ENCODE data around the gene WDR37. TPM values are rescaled to one million over a fixed set of nuclear protein-coding genes. Genes with fewer than 3 reads are reported as not detected.

The WDR37 gene
- total and polyA plus RNA-seq, 9 of the 15 experiments (the other 6 are each of a cell fraction or from before 2014, with no cell fraction given), result 2.3 to 11.6 (median 6.7) TPM

DNA sequence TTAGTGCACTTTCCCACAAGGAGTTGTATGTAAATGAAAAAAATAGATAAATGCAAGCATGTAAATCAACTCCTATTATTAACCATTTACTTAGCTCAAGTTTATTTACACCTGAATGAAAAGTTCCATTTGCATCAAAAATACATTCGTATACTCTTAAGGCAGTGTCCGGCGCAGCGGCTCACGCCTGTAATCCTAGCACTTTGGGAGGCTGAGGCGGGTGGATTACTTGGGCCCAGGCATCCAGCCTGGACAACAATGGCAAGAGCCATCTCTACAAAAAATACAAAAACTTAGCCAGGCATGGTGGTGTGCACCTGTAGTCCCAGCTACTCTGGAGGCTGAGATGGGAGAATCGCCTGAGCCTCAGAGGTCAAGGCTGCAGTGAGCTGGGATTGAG, 26.3 kb upstream of the WDR37 start:
- FAIRE-seq, result no peak
- TF ChIP-seq HDAC6 (IDR thresholded peaks at IDR 0.05; ENCODE audit: low read depth, low read length), result no peak
- TF ChIP-seq HCFC1 (IDR thresholded peaks at IDR 0.05; ENCODE audit: low read depth, low read length), result no peak
- TF ChIP-seq NFE2L1 (tag; IDR thresholded peaks at IDR 0.05; ENCODE audit: borderline replicate concordance, low read depth), result no peak
- TF ChIP-seq, protein P1, sequence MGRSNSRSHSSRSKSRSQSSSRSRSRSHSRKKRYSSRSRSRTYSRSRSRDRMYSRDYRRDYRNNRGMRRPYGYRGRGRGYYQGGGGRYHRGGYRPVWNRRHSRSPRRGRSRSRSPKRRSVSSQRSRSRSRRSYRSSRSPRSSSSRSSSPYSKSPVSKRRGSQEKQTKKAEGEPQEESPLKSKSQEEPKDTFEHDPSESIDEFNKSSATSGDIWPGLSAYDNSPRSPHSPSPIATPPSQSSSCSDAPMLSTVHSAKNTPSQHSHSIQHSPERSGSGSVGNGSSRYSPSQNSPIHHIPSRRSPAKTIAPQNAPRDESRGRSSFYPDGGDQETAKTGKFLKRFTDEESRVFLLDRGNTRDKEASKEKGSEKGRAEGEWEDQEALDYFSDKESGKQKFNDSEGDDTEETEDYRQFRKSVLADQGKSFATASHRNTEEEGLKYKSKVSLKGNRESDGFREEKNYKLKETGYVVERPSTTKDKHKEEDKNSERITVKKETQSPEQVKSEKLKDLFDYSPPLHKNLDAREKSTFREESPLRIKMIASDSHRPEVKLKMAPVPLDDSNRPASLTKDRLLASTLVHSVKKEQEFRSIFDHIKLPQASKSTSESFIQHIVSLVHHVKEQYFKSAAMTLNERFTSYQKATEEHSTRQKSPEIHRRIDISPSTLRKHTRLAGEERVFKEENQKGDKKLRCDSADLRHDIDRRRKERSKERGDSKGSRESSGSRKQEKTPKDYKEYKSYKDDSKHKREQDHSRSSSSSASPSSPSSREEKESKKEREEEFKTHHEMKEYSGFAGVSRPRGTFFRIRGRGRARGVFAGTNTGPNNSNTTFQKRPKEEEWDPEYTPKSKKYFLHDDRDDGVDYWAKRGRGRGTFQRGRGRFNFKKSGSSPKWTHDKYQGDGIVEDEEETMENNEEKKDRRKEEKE (IDR thresholded peaks at IDR 0.05; ENCODE audit: borderline replicate concordance in 1 of 2, control insufficient read depth in 1 of 2, low read depth in 2 of 2, low read length in 1 of 2), result no peak
- no peak for TF ChIP-seq SMC3 (conservative IDR thresholded peaks at IDR 0.05; ENCODE audit: insufficient read depth, low read depth, low read length)
- TF ChIP-seq ZNF830 (CRISPR knock-in tag; IDR thresholded peaks at IDR 0.05), result no peak
- TF ChIP-seq SREBF1 (IDR thresholded peaks at IDR 0.05; ENCODE audit: borderline replicate concordance, low read depth, low read length), result no peak
- TF ChIP-seq, protein P2, sequence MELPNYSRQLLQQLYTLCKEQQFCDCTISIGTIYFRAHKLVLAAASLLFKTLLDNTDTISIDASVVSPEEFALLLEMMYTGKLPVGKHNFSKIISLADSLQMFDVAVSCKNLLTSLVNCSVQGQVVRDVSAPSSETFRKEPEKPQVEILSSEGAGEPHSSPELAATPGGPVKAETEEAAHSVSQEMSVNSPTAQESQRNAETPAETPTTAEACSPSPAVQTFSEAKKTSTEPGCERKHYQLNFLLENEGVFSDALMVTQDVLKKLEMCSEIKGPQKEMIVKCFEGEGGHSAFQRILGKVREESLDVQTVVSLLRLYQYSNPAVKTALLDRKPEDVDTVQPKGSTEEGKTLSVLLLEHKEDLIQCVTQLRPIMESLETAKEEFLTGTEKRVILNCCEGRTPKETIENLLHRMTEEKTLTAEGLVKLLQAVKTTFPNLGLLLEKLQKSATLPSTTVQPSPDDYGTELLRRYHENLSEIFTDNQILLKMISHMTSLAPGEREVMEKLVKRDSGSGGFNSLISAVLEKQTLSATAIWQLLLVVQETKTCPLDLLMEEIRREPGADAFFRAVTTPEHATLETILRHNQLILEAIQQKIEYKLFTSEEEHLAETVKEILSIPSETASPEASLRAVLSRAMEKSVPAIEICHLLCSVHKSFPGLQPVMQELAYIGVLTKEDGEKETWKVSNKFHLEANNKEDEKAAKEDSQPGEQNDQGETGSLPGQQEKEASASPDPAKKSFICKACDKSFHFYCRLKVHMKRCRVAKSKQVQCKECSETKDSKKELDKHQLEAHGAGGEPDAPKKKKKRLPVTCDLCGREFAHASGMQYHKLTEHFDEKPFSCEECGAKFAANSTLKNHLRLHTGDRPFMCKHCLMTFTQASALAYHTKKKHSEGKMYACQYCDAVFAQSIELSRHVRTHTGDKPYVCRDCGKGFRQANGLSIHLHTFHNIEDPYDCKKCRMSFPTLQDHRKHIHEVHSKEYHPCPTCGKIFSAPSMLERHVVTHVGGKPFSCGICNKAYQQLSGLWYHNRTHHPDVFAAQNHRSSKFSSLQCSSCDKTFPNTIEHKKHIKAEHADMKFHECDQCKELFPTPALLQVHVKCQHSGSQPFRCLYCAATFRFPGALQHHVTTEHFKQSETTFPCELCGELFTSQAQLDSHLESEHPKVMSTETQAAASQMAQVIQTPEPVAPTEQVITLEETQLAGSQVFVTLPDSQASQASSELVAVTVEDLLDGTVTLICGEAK (IDR thresholded peaks at IDR 0.05), result no peak
- TF ChIP-seq, protein P2 (CRISPR knock-in tag; IDR thresholded peaks at IDR 0.05), result no peak
- TF ChIP-seq ZBTB17 (CRISPR knock-in tag; IDR thresholded peaks at IDR 0.05), result no peak
- TF ChIP-seq CREBBP (IDR thresholded peaks at IDR 0.05; ENCODE audit: low read depth, low read length), result no peak

More for the DNA sequence above, 26.3 kb upstream of the WDR37 start:
- in situ Hi-C loops (cut with MboI) (no loop called here), intact Hi-C loops (cut with micrococcal nuclease) (no loop called here)
- H4K20me1 ChIP-seq (replicated peaks; ENCODE audit: control insufficient read depth, insufficient read depth, low read length), result no peaks in the 10 kb centered on the region
- ChIA-PET POLR2A (interaction anchor here (2.3 kb wide), 1 partner anchor 10 kb away, joined by 6 read pairs; no protein-coding TSS in a partner anchor), CTCF (ENCODE audit: low intra/inter-chr PET ratio) (no interaction called here)
- WGBS (ENCODE audit: insufficient coverage, low coverage, missing lambda C conversion rate), result 87% methylated on average over 7 of the region's 7 CpGs
- H3K4me2 ChIP-seq (ENCODE audit: insufficient read depth, low read length), result no peak overlapping the region
- ATAC-seq, result no peak; the same call in 2 of the 3 replicates
- H3K79me2 ChIP-seq (ENCODE audit: control insufficient read depth, insufficient read depth, low read length), result no peaks in the 10 kb centered on the region
- no peak overlapping the region for H3K9ac ChIP-seq (ENCODE audit: insufficient read depth in 1 of 2, low read depth in 2 of 2, low read length in 2 of 2)
- H3K9me1 ChIP-seq (ENCODE audit: control insufficient read depth, insufficient read depth, low read length), result no peaks in the 10 kb centered on the region
- BruUV-seq (replicated peaks), result no TSS peak
- H3K27ac ChIP-seq (ENCODE audit: extremely low read depth, low read depth, low read length), result no peak overlapping the region
- H3K27me3 ChIP-seq (ENCODE audit: control insufficient read depth in 2 of 2, insufficient read depth in 2 of 2, low read length in 2 of 2), result no peaks in the 10 kb centered on the region
- no peaks in the 10 kb centered on the region for H3K36me3 ChIP-seq (ENCODE audit: control insufficient read depth, insufficient read depth, low read length)
- H3K9me3 ChIP-seq (replicated peaks; ENCODE audit: control insufficient read depth, insufficient read depth, low read depth, low read length), result no peaks in the 10 kb centered on the region
- no peaks in the 10 kb centered on the region for H3K4me1 ChIP-seq (replicated peaks in 1 of 2; ENCODE audit: control insufficient read depth in 2 of 2, insufficient read depth in 2 of 2, low read length in 2 of 2)
- H2AFZ ChIP-seq (ENCODE audit: low read depth, low read length), result no peak overlapping the region
- DNase-seq (ENCODE audit: extremely low read depth in 1 of 4, low spot score in 3 of 4), result no peak
- no peak overlapping the region for H3K4me3 ChIP-seq

Data from K562 (cell line).